Right lung (tissue), 10 donors: ENCODE results near the gene E4F1. TPM values are rescaled to one million over a fixed set of nuclear protein-coding genes. Genes with fewer than 3 reads are reported as not detected.

Experiments used
- DNase-seq, 2 donors: peaks; one replicate each; pipeline ENCODE4 v3.0.0-alpha.2; 2013
- long read RNA-seq, 8 donors: transcript quantifications; one replicate each; lab custom pipeline, GENCODE V29; 2026
- polyA plus RNA-seq, 5 donors: library from polyadenylated mRNA; unstranded; fragments of 120-200 nt; gene quantifications; one replicate each; pipeline versions ENCODE4 v1.2.1 to v1.2.3, GENCODE V29; 2013; ENCODE audit warnings: inconsistent platforms in 1 of 5, low replicate concordance in 1 of 5; ENCODE audit not compliant: insufficient read length in 5 of 5, insufficient read depth in 1 of 5

The E4F1 gene, protein sequence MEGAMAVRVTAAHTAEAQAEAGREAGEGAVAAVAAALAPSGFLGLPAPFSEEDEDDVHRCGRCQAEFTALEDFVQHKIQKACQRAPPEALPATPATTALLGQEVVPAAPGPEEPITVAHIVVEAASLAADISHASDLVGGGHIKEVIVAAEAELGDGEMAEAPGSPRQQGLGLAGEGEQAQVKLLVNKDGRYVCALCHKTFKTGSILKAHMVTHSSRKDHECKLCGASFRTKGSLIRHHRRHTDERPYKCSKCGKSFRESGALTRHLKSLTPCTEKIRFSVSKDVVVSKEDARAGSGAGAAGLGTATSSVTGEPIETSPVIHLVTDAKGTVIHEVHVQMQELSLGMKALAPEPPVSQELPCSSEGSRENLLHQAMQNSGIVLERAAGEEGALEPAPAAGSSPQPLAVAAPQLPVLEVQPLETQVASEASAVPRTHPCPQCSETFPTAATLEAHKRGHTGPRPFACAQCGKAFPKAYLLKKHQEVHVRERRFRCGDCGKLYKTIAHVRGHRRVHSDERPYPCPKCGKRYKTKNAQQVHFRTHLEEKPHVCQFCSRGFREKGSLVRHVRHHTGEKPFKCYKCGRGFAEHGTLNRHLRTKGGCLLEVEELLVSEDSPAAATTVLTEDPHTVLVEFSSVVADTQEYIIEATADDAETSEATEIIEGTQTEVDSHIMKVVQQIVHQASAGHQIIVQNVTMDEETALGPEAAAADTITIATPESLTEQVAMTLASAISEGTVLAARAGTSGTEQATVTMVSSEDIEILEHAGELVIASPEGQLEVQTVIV
- polyA plus RNA-seq: 10 to 100 TPM in 4 of 5 donors, 1 to 10 TPM in 1; 9.7 to 24.6 (median 15.3) TPM
- long read RNA-seq, donor 1, partial matches to known transcripts: 6 of 10 reads
- long read RNA-seq, donor 1, other reads (novel, unspliced or antisense): 0 of 10 reads
- long read RNA-seq, donor 2, transcript E4F1-201 (14 exons, 2,573 nt): major isoform, 6 of 134 reads
- long read RNA-seq, donor 2, partial matches to known transcripts: 128 of 134 reads
- long read RNA-seq, donor 2, other reads (novel, unspliced or antisense): 0 of 134 reads
- long read RNA-seq, donor 3, partial matches to known transcripts: 7 of 7 reads
- long read RNA-seq, donor 3, other reads (novel, unspliced or antisense): 0 of 7 reads
- long read RNA-seq, donor 4, partial matches to known transcripts: 0 of 1 reads
- long read RNA-seq, donor 4, other reads (novel, unspliced or antisense): 0 of 1 reads
- long read RNA-seq, donor 5, partial matches to known transcripts: 0 of 3 reads
- long read RNA-seq, donor 5, other reads (novel, unspliced or antisense): 0 of 3 reads
- long read RNA-seq, donor 6, partial matches to known transcripts: 218 of 222 reads
- long read RNA-seq, donor 6, other reads (novel, unspliced or antisense): 0 of 222 reads
- long read RNA-seq, donor 7, partial matches to known transcripts: 0 of 3 reads
- long read RNA-seq, donor 7, other reads (novel, unspliced or antisense): 0 of 3 reads
- long read RNA-seq, donor 8, partial matches to known transcripts: 0 of 1 reads
- long read RNA-seq, donor 8, other reads (novel, unspliced or antisense): 0 of 1 reads

DNA sequence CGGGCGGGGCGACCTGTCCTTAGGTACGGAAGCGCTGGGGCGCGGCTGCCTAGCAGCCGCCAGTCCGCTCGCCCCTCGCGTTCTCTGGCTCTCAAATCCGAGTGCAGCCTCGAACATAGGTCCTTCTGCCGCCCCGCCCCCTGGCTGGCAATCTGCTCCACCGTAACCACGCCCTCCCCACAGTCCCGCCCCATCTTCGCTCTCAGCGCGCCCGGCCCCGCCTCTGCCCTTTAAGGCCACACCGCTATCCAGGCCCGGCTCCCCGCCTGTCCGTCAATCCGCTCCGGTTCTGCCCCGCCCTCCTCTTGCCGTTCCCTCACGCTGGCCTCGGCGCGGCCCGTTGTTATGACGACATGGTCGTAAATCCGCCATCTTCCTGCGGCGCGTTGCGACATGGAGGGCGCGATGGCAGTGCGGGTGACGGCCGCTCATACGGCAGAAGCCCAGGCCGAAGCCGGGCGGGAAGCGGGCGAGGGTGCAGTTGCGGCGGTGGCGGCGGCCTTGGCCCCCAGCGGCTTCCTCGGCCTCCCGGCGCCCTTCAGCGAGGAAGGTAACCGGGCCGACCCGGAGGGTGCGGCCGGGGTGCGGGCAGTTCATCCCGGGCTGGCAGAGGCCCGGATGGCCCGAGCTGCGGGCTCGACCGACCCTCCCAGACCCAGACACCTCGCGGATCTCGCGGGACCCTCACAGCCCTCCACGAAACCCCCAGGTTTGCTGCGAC is at the start of gene E4F1:
Gene E4F1 (plus strand): TSS at position 371 of the 721 bp plus-strand sequence. CDS start 23 bp downstream, at position 394.
- peak; percentile 98 to 99 for DNase-seq

DNA sequence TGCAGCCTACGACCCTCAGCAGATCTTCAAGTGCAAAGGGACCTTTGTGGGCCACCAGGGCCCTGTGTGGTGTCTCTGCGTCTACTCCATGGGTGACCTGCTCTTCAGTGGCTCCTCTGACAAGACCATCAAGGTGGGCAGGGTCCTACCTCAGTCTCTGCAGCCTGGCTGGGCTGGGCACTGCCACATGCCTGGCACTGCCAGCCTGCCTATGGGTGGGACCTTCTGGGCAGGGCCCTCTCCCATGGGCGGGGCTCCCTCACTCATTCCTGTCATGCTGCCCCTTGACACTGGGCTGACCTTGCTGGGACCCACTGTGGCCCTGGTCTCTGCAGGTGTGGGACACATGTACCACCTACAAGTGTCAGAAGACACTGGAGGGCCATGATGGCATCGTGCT is 49.5 kb upstream of the E4F1 start:
- DNase-seq: no peak

DNA sequence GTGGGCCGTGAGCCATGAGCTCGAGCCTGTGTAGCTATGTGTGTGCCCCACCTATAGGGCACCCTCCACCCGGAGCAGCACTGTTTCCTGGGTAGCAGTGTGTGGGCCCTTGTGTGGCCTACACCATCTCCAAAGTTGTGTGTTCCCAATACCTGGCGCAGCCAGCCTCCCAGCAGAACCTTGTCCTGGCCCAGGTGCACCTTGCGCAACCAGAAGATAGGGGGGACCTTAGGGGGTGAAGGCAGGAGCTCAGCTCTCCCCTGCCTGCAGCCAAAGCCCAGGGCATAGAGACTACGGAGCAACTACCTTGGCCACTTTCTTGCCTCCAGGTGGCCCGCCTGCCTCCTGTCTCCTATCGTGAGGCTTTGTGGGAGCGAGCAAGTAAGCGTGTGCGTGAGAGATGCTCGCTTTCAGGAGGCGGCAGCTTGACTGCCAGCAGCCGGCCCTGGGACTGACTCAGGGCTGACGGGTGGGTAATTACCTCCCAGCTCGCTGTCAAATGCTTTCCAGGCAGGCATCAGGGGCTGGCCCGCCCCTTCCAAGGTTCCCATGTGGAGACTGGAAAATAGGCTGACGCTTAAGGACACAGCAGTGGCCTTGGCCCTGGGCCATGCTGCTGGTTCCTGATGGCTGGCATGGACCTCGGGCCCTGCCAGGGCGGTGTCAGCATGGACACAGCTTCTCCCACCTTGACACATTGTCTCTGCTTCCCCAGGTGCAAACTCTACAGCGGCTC is 48.8 kb upstream of the E4F1 start:
- no peak for DNase-seq

- no peak for DNase-seq
These were observed 47.9 kb upstream of the E4F1 start for GRCh38 chr16:2175454-2175853.

- DNase-seq: no peak
These were observed 47.3 kb upstream of the E4F1 start for GRCh38 chr16:2176047-2176446.

DNA sequence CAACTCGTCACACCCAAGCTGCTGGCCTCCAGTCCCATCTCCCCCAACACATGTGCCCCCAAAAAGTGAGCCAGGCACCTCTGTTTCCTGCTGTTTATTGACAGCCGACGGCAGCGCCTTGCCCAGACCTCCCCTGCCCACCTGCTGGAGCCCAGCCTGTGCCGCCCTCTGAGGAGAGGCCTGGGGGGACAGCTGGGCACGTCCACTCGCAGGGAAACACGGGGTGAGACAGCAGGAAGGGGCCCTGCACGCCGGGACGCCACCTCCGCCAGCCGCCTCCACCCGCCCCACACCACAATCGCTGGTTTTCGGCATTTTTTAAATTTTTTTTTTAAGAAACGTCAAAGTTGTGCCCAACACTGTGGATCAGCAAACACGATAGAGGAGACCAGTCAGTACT is 46.3 kb upstream of the E4F1 start:
- DNase-seq: no peak

DNA sequence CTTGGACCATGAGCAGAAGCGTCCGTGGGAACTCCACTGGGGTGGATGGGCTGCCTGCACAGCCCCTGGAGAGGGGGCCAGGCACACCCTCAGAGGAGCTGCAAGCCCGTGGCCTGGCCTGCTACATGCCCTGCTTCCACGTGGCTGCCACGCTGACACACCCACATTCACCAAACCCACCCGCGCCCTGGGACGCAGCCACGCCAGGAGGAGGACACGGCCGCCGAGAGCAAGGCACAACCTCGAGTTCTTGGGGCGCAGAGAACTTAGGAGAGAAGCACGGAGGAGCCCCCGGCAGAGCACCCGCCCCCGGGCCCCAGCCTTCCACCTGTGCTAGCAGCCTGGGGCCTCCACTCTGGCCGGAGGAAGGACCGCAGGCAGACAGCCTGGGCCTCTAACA is 45.8 kb upstream of the E4F1 start:
- DNase-seq: no peak

DNA sequence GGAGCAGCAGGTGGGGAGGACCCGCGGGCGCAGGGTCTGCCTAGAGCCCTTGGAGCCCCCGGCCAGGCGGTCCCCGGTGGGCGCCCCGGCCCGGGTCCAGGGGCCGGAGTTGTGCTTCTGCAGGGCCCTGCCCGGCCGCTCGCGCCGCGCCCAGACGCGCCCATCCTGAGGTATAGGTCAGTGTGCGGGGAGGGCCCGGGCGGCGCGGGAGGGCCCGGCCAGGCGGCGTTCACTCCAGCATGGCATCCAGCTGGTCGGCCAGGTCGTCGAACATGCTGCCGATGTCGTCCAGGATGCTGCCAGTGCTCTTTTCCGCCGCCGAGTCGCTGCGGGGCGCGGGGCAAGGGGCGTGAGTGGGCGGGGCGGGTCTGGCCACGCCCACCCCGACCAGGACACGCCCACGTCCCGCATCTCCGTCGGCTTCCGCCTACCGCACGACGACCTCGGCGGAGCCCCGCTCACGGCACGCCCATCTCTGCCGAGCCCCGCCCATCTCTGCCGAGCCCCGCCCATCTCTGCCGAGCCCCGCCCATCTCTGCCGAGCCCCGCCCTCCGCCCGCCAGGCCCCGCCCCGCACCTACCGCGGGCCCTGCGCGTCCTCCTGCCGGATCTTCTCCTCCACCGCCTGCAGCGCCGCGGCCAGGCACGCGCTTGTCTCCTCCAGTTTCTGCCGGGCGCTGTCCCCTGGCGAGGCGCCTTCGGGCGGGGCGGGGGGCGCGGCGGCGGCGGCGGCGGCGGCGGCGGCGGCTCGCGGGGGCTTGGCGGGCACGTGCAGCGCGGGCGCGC is 44.9 kb upstream of the E4F1 start:
- no peak for DNase-seq

DNA sequence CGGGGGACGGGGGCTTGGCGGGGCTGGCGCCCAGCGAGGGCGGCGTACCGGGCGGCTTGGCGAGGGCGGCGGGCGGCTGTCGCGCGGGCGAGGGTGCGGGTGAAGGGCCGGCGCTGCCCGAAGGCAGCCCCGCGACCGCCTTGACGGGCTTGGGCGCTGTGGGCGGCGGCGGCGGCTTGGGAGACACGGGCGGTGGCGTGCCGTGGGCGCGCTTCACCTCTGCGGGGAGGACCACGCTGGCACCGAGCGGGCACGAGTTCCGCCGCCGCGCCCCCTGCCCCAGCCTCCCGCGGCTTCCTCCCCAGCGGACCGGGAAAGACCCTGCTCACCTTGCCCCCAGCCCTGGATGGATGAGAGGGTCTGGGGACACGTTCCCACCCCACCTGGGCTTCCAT is 44.3 kb upstream of the E4F1 start:
- no peak for DNase-seq

DNA sequence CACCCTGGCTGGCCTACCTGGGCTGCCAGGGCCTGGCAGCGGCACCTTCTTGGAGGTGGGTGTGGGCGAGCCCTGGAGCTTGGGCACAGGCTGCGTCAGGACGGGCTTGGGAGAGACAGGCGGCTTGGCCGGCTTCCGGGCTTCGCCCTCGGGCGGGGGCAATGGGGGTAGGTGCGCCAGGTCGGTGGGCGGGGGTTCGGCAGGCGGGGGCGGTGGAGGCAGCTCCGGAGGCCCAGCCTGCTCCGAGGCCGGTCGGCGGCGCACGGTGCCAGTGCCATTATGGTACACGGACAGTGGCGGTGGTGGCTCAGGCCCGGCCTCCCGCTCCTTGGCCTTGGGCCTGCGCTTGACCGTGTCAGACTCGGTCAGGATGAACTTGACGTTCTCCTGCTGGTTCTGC is 43.8 kb upstream of the E4F1 start:
- no peak for DNase-seq

- DNase-seq: no peak
These were observed 42.9 kb upstream of the E4F1 start for GRCh38 chr16:2180461-2180860.

- DNase-seq: no peak
These were observed 42.1 kb upstream of the E4F1 start for GRCh38 chr16:2180962-2181923.

GRCh38 chr16:2181952-2182351 is 41.4 kb upstream of the E4F1 start:
- DNase-seq: no peak

GRCh38 chr16:2183671-2184070 is 39.7 kb upstream of the E4F1 start:
- DNase-seq: no peak

GRCh38 chr16:2184346-2184745 is 39.0 kb upstream of the E4F1 start:
- no peak for DNase-seq

DNA sequence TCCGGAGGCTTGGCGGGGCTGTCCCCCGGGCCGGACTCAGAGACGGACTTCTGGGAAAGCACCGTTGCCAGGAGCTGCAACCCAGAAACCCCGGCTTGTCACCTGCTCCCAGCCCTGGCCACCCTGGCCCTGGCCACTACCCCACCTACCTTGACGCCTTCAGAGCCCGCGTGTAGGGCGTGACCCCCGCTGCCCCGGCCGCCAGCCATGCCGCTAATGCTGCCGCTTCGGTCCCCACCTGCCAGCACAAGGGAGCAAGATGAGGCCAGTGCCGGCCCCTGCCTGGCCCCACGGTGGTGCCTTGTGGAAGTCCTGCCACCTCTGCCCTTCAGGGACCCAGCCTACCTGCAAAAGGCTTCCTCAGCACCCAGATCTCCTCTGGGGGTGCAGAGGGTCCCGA is 38.4 kb upstream of the E4F1 start:
- DNase-seq: no peak

DNA sequence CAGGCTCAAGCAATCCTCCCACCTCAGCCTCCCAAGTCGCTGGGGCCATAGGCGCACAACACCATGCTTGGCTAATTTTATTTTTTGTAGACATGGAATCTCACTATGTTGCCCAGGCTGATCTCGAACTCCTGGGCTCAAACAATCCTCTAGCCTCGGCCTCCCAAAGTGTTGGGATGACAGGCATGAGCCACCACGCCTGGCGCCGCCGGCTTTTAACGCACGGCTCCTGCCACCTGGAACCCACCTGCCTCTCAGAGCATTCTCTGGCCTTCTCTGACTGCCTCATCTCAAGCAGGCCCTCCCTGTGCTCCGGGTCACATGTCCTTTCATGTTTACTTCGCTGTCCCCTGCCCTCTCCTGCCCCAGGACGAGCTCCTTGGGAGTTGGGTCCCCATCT is 37.3 kb upstream of the E4F1 start:
- DNase-seq: no peak

GRCh38 chr16:2186505-2186904 is 36.9 kb upstream of the E4F1 start:
- no peak for DNase-seq
